ENCODE measurements around the gene C13orf46. TPM values are rescaled to one million over a fixed set of nuclear protein-coding genes. Genes with fewer than 3 reads are reported as not detected.

The C13orf46 gene
- polyA plus RNA-seq, 2 of the 4 experiments (the other 2 are of a cell fraction): 0.05 to 0.13 TPM

DNA sequence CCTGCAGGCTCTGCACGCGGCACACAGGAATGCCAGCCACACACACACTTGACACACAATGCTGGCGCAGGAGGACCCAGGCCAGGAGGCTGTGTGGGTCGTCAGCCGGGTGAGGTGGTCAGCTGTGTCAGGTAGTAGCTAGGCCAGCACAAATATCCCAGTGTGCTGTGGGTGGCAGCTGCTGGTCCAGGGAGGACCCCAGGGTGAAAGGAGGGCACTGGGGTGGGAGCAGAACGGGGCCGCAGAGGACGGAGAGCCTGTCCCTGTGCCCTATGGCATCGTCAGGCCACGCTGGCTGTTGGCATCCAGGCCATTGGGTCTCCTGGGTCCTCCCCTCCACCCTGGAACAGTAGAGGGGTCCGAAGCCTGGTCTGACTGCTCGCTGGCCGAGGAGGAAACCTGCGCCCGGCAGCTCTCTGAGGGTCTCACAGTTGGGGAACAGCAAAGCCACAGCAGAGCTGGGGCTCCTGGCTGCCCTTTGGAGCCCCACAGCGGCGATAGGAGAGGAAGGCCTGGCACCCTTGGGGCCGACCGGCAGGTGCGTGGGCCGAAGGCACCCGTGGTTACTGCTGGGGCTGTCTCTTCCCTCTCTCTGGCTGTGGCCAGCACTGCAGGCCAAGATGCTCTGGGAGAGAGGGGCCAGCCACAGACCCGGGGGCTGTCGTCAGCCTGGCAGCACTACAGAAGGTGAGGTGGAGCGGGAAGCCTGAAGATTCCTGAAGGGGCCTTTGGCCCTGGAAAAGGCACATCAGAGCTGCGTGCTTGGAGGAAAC lies 27.3 kb downstream of the C13orf46 start:
- POLR2A ChIA-PET: no interaction called here
- 84% methylated on average over 12 of the region's 26 CpGs for WGBS (ENCODE audit: missing lambda C conversion rate)
- H3K9me3 ChIP-seq: no peaks in the 10 kb centered on the region
- CTCF ChIA-PET: interaction anchor here (1.0 to 1.2 kb wide), 2 partner anchors 10 to 89 kb away, joined by 3 read pairs; no protein-coding TSS in a partner anchor
- ATAC-seq: no peak
- H3K4me1 ChIP-seq: no peaks in the 10 kb centered on the region
- H3K4me2 ChIP-seq: no peak overlapping the region
- TF ChIP-seq GATA3 (IDR thresholded peaks at IDR 0.05; ENCODE audit: borderline replicate concordance) (no peak), FOSL2 (IDR thresholded peaks at IDR 0.05) (no peak), FOSL2 (CRISPR knock-in tag; IDR thresholded peaks at IDR 0.05) (no peak), POLR2AphosphoS2 (conservative IDR thresholded peaks at IDR 0.05; ENCODE audit: low read length) (no peak), ESRRA (IDR thresholded peaks at IDR 0.05; ENCODE audit: borderline replicate concordance, low read length) (no peak), MAFK (IDR thresholded peaks at IDR 0.05; ENCODE audit: partially characterized antibody) (no peak), CHD4 (IDR thresholded peaks at IDR 0.05; ENCODE audit: borderline replicate concordance) (no peak), EHF (CRISPR knock-in tag; IDR thresholded peaks at IDR 0.05) (no peak), MYC (IDR thresholded peaks at IDR 0.05; ENCODE audit: borderline replicate concordance, low read length) (no peak), FOSB (CRISPR knock-in tag; IDR thresholded peaks at IDR 0.05) (no peak), RCOR1 (IDR thresholded peaks at IDR 0.05; ENCODE audit: low read depth, low read length) (no peak), ZFP36 (IDR thresholded peaks at IDR 0.05; ENCODE audit: borderline replicate concordance, partially characterized antibody) (no peak), HOXA7 (CRISPR knock-in tag; IDR thresholded peaks at IDR 0.05) (no peak)
- TF ChIP-seq, protein P1, sequence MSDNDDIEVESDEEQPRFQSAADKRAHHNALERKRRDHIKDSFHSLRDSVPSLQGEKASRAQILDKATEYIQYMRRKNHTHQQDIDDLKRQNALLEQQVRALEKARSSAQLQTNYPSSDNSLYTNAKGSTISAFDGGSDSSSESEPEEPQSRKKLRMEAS (IDR thresholded peaks at IDR 0.05): no peak
- TF ChIP-seq, protein P2, sequence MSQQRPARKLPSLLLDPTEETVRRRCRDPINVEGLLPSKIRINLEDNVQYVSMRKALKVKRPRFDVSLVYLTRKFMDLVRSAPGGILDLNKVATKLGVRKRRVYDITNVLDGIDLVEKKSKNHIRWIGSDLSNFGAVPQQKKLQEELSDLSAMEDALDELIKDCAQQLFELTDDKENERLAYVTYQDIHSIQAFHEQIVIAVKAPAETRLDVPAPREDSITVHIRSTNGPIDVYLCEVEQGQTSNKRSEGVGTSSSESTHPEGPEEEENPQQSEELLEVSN (IDR thresholded peaks at IDR 0.05; ENCODE audit: borderline replicate concordance, low read depth): no peak
- DNase-seq (ENCODE audit: low read depth in 1 of 2, low spot score in 1 of 2): no peak
- FAIRE-seq: no peak
- no peak overlapping the region for H3K27ac ChIP-seq
- H3K4me3 ChIP-seq: no peak overlapping the region

DNA sequence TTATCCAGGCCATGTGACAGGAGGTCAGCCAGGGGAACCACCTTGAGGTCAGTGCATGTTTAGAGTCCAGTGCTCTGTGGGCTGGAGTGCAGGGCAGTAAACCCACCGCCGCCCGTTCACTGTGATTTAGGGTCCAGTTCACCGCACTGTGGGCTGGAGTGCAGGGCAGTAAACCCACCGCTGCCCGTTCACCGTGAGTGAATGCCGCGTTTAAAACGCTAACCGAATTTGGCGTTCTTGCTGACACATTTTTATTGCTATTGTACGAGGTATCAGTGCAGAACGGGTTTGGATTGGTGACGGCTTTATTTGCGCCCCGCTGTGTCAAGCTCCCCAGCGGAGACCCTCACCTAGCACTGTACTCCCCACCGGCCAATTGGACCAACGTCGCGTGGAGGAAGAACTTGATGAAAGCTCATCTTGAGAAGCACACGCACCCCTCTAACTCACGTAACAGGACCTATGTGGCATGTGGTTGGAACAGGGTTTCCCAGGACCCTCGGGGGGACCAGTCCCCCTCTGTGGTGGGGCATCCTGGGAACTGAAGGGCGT lies 27.9 kb downstream of the C13orf46 start:
- ChIA-PET POLR2A (no interaction called here), CTCF (no interaction called here)
- Histone ChIP-seq H3K27ac (no peak overlapping the region), H3K4me2 (no peak overlapping the region), H3K4me3 (no peak overlapping the region), H3K4me1 (no peaks in the 10 kb centered on the region), H3K9me3 (no peaks in the 10 kb centered on the region)
- TF ChIP-seq ZC3H11A (IDR thresholded peaks at IDR 0.05) (no peak), RNF2 (IDR thresholded peaks at IDR 0.05; ENCODE audit: borderline replicate concordance, low read depth) (no peak), TFCP2L1 (CRISPR knock-in tag; IDR thresholded peaks at IDR 0.05) (no peak), KDM1A (IDR thresholded peaks at IDR 0.05; ENCODE audit: low read depth) (no peak), SREBF2 (IDR thresholded peaks at IDR 0.05) (no peak), CHD2 (IDR thresholded peaks at IDR 0.05; ENCODE audit: low read length, partially characterized antibody) (no peak), EHF (CRISPR knock-in tag; IDR thresholded peaks at IDR 0.05) (no peak), HDAC2 (IDR thresholded peaks at IDR 0.05) (no peak), BHLHE40 (IDR thresholded peaks at IDR 0.05; ENCODE audit: low read depth, low read length) (no peak), FOSL2 (IDR thresholded peaks at IDR 0.05) (no peak), FOSL2 (CRISPR knock-in tag; IDR thresholded peaks at IDR 0.05) (no peak)
- TF ChIP-seq, protein P3, sequence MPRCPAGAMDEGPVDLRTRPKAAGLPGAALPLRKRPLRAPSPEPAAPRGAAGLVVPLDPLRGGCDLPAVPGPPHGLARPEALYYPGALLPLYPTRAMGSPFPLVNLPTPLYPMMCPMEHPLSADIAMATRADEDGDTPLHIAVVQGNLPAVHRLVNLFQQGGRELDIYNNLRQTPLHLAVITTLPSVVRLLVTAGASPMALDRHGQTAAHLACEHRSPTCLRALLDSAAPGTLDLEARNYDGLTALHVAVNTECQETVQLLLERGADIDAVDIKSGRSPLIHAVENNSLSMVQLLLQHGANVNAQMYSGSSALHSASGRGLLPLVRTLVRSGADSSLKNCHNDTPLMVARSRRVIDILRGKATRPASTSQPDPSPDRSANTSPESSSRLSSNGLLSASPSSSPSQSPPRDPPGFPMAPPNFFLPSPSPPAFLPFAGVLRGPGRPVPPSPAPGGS (IDR thresholded peaks at IDR 0.05): no peak
- DNase-seq (ENCODE audit: low read depth in 1 of 2, low spot score in 1 of 2) (no peak), ATAC-seq (no peak), FAIRE-seq (no peak)
- 82% methylated on average over 26 of the region's 26 CpGs for WGBS (ENCODE audit: missing lambda C conversion rate)
